Stimulated activated CD4-positive, alpha-beta T cell treated with anti-CD3 and anti-CD28 coated beads, Interleukin-1b, Interleukin-23, amount 100 ng/mL, for 1 hour (primary cell): ENCODE results near the gene PRPF19.

Experiments
- DNase-seq, 2 donors: peaks; one replicate each; pipeline ENCODE4 v3.0.0-alpha.2; 2020; ENCODE audit warnings: low read depth in 2 of 2

PRPF19 gene

GRCh38 chr11:60844045-60844869, 62.1 kb downstream of the PRPF19 start:
- DNase-seq: no peak

GRCh38 chr11:60842668-60843600, 63.5 kb downstream of the PRPF19 start:
- DNase-seq: no peak

- DNase-seq: peak; percentile 96 to 99
These were observed 64.4 kb downstream of the PRPF19 start, which contains the start of gene CCDC86 for GRCh38 chr11:60841797-60842667. Gene CCDC86 (plus strand): TSS chr11:60842113. CDS start chr11:60842125, 12 bp downstream.
